ENCODE measurements around the gene UBAP2. TPM values are rescaled to one million over a fixed set of nuclear protein-coding genes. Genes with fewer than 3 reads are reported as not detected.

UBAP2 gene
- total RNA-seq, 2 experiments from 2014 or later = 42.9 to 48.8 TPM

DNA sequence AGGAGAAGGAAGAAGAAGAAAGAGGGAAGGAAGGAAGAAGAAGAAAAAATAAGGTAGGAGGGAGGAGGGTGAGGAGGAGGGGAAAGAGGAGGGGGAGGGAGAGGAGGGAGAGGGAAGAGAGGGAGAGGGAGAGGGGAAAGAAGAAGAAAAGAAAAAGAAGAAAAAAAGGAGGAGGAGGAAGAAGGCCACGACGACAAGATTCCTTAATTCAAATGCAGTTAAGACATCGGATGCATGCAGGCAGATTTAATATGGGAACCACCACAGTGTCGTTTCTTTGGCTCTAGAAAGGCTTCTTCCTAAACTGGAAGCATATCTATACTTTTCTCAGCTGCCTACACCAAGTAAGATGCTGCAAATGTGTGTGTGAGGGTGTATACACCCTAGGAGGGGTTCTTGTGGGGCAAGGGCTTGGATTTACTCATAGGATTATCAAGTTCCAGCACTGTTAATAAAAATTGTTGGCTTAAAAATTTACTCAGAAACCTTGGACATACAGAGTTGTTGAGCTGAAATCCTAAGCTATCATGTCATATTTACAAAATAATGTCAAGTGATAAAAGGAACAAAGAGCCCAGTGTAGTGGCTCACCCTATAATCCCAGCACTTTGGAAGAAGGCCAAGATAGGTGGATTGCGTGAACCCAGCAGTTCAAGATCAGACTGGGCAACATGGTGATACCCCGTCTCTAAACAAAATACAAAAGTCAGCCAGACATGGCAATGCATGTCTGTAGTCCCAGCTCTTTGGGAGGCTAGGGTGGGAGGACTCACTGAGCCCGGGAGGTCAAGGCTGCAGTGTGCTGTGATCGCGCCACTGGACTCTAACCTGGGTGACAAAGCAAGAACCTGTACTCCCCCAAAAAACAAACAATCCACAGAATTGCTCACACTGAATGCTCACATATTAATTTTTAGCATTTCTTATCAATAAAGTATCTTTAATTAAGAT lies 108.5 kb downstream of the UBAP2 start:
- H3K27me3 Mint-ChIP-seq = no peaks in the 10 kb centered on the region

DNA sequence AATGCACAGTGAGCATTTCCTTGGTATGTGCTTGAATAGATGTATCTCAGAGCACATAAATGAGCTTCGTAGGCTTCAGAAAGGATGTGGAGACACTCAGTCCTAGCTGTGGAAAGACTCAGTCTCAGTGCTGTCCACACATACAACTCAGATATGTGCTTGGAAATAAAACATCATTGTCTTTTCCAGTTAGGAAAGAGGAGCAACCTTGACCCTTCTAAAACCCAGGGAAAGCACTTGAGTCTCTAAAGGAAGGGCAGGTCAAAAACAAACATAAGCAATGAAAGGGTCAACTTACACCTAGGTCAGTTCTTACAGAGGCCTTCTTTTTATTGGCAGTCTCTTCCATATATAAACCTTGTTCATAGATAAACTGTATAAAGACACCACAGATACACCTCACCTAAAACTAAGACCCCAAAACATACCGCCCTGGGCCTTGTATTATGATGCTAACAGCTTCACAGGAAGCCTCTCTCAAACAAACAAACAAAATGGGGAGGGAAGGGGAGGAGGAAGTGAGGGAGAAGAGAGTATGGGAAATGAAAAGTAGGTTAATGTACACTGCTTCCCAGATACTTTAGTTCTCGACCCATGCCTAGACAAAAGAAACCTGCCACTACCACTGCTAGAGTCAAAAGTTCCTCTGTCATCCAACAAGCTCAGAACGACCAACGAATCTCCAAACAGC lies 114.4 kb downstream of the UBAP2 start:
- H3K36me3 Mint-ChIP-seq = peaks cover 29% of the 10 kb centered on the region
- H3K27ac Mint-ChIP-seq = no peak overlapping the region
- H3K4me1 Mint-ChIP-seq = peaks cover 6% of the 10 kb centered on the region
- H3K4me3 Mint-ChIP-seq = no peak overlapping the region
- POLR2A ChIA-PET = interaction anchor here (0.5 kb wide), 1 partner anchor 76 kb away, joined by 3 read pairs; no protein-coding TSS in a partner anchor
- H3K27me3 Mint-ChIP-seq = no peaks in the 10 kb centered on the region
- no peak for DNase-seq
- ATAC-seq (ENCODE audit: low read depth) = no peak
- no peaks in the 10 kb centered on the region for H3K9me3 Mint-ChIP-seq

More for the DNA sequence above, 108.5 kb downstream of the UBAP2 start:
- ATAC-seq (ENCODE audit: low read depth) (no peak), DNase-seq (no peak)
- Mint-ChIP-seq H3K36me3 (peaks cover 24% of the 10 kb centered on the region), H3K9me3 (no peaks in the 10 kb centered on the region), H3K27ac (no peak overlapping the region), H3K4me1 (no peaks in the 10 kb centered on the region), H3K4me3 (no peak overlapping the region)
- POLR2A ChIA-PET = no interaction called here

DNA sequence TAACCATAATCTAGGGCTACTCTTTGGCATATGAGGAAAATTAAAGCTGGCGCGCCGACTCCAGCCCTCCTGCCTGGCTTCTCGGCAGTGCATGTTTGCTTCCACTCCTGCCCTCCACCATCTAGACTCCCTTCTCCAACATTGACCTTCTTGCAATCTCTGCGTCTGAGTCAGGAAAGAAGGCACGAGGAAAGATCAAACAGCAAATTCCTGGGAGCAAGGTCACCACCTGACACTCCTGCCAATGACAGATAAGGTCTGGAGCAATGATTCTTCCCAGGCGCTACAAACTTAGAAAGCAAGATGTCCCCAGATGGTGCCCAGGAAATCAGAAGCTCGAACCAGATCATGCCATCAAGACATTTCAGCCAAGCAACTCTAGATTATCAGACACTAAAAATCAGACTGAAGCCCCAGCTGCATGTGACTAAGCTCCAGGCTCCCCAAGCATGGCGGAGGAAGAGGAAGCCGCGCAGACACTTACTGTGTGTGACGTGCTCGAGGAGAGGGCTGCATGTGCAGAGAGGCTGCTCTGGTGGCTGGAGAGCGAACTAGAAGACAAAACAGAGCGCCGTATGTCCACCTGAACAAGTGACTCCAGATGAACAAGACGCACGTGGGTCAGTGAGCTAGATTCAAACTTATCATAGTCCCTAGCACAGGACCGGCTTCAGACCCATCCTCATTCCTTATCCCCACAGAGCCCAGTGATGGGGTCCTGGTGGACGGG lies 116.4 kb downstream of the UBAP2 start:
- Mint-ChIP-seq H3K27me3 (no peaks in the 10 kb centered on the region), H3K4me1 (peaks cover 6% of the 10 kb centered on the region), H3K36me3 (peaks cover 26% of the 10 kb centered on the region), H3K27ac (no peak overlapping the region), H3K4me3 (no peak overlapping the region), H3K9me3 (no peaks in the 10 kb centered on the region)
- POLR2A ChIA-PET = no interaction called here
- DNase-seq = no peak
- no peak for ATAC-seq (ENCODE audit: low read depth)

DNA sequence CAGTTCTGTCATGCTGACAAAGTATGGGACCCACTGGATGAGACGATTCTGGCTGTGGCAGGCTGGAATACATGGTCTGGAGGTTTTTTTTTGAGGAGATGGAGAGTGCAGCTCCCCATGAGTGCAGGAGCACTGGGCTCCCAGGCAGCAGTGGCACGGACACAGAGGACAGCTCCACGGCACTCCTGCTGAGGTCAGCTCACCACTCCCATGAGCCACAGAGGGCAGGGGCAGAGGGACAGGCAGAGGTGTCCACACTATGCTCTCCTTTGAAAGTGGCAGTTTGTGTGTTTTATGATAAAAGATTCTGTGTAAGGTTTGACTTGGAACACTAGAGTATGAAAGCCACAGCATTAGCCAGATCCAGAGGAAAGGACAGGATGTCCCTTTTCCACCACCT lies 117.4 kb downstream of the UBAP2 start:
- H3K27me3 Mint-ChIP-seq = no peaks in the 10 kb centered on the region
- H3K9me3 Mint-ChIP-seq = no peaks in the 10 kb centered on the region
- peaks cover 19% of the 10 kb centered on the region for H3K36me3 Mint-ChIP-seq
- no peak overlapping the region for H3K27ac Mint-ChIP-seq
- no peak overlapping the region for H3K4me3 Mint-ChIP-seq
- POLR2A ChIA-PET = no interaction called here
- DNase-seq = no peak
- ATAC-seq (ENCODE audit: low read depth) = no peak
- H3K4me1 Mint-ChIP-seq = peaks cover 6% of the 10 kb centered on the region

DNA sequence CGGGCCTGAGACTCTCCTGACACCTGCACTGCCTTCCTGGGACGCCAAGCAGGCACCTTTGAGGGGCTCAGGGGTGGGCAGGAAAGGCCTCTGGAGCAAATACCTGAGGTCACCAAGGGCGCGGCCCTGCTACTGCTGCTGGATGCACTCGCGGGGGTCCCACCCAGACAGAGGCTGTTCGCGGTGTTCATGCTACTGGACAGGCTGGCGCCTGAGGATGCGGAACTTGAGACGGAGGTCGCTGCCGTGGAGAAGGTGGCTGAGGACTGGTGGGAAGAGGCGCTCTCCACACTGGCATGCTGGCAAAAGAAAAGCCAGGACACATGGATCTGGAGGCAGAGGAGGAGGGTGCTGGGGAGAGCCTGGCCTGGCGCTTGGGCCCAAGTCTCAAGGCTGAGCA lies 121.0 kb downstream of the UBAP2 start:
- no peak for ATAC-seq (ENCODE audit: low read depth)
- Mint-ChIP-seq H3K9me3 (no peaks in the 10 kb centered on the region), H3K4me1 (peaks cover 4% of the 10 kb centered on the region), H3K27me3 (no peaks in the 10 kb centered on the region), H3K36me3 (peaks cover 8% of the 10 kb centered on the region), H3K27ac (no peak overlapping the region), H3K4me3 (no peak overlapping the region)
- DNase-seq = no peak
- POLR2A ChIA-PET = no interaction called here

DNA sequence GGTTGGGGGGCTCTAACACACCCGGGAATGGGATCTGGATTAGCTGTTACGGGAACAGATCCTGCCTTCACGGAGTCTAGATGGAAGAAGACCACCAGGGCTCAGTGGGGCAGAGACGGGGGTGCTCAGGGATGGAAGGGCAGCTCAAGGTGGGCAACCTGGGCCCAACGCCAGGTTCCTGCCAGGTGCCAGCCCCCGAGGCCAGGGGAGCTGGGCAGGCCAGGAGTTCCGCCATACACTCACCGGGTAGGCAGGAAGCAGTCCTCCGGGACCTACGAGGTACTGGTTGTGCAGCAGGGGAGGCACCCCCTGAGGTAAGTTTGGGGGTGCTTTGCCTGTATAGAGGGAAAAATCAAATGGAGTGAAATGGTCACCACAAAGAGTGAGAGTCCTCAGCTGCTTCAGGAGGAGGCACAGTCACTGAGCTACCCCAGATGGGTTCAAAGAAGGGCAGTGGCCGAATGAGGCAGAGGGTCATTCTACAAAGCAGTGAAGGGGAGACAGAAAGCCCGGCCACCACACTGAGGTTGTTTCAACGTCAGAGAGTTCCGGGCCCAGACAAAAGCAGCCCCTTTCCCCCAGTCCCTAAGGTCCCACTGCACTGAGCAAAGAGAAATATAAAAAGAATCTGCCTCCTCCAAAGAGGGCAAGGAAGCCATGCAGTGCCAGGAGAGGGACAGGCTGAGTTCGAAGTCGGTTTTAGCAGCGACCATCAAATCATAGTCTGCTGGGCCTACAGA lies 121.8 kb downstream of the UBAP2 start:
- ATAC-seq (ENCODE audit: low read depth) (no peak), DNase-seq (no peak)
- Mint-ChIP-seq H3K27ac (no peak overlapping the region), H3K36me3 (peaks cover 6% of the 10 kb centered on the region), H3K9me3 (no peaks in the 10 kb centered on the region), H3K4me3 (no peak overlapping the region), H3K4me1 (peaks cover 2% of the 10 kb centered on the region), H3K27me3 (no peaks in the 10 kb centered on the region)
- POLR2A ChIA-PET = interaction anchor here (0.6 kb wide), 1 partner anchor 51 kb away, joined by 3 read pairs; no protein-coding TSS in a partner anchor

DNA sequence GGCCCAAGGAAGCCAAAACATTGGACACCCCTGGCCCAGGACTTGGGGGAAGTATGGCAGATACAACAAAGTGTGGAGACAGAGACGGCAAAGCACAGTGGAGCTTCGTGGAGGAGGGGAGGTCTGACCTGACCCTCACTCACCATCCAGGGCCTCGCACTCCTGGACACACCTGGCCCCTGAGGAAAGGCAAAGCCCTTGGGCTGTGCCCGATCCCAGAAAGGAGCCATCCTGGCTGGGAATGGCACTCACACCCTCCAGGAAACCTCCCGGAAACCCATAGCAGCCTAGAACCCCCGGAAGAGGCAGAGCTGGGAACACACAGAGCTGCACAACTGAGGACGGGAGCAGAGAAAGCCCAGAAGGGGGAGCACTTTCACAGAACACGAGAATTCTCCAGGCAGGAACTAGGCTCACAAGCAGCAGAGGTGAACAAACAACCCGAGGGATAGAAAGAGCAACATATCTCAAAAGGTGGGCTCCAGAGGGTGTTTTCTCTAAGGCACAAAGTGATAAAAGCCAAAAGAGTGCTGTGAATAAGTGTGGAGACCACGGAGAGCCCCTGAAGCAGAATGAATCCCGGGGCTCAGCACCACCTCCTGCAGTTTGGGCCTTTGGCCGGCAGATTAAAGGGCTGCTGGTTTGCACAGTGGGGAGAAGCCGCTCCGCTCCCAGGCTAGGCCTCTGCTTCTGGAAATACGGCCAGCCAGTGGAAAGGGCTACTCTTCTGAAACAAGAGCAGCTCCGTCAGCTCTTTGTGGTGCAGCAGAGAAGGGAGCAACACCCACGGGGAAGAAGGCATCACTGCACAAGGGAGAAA lies 123.5 kb downstream of the UBAP2 start:
- H3K9me3 Mint-ChIP-seq = no peaks in the 10 kb centered on the region
- H3K4me1 Mint-ChIP-seq = peaks cover 1% of the 10 kb centered on the region
- H3K36me3 Mint-ChIP-seq = peaks cover 6% of the 10 kb centered on the region
- no peak overlapping the region for H3K4me3 Mint-ChIP-seq
- DNase-seq (no peak), ATAC-seq (ENCODE audit: low read depth) (no peak)
- POLR2A ChIA-PET = no interaction called here
- peak overlapping the region; percentile 34 for H3K27ac Mint-ChIP-seq
- no peaks in the 10 kb centered on the region for H3K27me3 Mint-ChIP-seq

DNA sequence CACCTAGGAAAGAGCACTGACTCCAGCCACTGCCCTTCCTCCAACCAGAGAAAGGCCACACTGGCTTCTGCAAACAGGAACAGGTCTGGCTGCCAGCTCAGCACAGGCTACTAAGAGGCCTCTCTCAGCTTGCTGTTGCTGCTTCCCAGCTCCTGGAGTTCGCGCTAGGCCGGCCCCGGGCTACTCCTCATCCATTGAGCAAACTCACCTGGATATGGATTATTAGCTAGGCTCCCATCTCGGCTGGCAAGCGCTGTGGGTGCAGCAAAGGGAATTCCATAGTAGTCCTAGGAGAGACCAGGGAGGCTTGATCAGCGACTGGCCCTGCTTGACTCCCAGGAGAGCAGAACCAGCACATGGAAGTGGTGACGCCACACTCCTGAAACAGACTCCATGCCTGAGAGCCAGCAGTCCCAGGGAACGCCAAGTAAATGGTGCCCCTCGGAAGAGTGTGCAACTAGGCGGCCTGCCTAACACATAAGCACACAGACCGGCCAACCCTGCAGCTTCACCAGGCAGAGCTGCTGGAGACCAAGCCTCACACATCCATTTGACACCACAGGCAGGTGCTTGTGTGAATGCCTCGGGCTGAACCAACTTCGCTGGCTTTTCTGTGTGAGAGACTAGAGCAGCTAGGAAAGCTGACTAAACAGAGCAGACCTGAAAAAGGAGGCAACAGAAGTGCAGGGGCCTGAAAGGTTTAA lies 124.5 kb downstream of the UBAP2 start:
- Mint-ChIP-seq H3K9me3 (no peaks in the 10 kb centered on the region), H3K36me3 (peaks cover 6% of the 10 kb centered on the region), H3K27me3 (no peaks in the 10 kb centered on the region), H3K4me3 (no peak overlapping the region), H3K4me1 (peaks cover 1% of the 10 kb centered on the region), H3K27ac (no peak overlapping the region)
- DNase-seq = no peak
- no peak for ATAC-seq (ENCODE audit: low read depth)
- POLR2A ChIA-PET = interaction anchor here (0.6 kb wide), 1 partner anchor 28 kb away, joined by 3 read pairs; no protein-coding TSS in a partner anchor

DNA sequence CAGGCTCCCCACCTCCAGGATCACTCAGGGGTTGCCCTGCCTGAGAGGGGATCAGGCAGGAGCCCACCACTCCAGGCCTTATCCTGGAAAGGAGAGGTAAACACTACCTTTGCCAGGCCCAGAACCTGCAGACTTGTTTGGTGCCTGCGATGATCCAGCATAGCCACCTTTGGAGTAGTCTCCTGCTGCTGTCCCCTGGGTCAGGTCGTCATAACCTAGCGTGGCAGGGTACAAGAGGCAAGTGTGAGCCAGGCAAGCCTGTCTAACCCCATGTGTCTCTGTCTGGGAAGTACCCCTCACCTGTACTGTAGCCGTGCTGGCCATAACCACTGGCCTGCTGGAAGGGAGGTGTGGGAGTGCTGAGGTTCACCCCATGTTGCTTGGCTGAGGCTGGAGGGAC lies 125.6 kb downstream of the UBAP2 start:
- no peak for DNase-seq
- peaks cover 1% of the 10 kb centered on the region for H3K4me1 Mint-ChIP-seq
- POLR2A ChIA-PET = no interaction called here
- H3K27me3 Mint-ChIP-seq = no peaks in the 10 kb centered on the region
- no peak overlapping the region for H3K27ac Mint-ChIP-seq
- no peak overlapping the region for H3K4me3 Mint-ChIP-seq
- no peaks in the 10 kb centered on the region for H3K9me3 Mint-ChIP-seq
- H3K36me3 Mint-ChIP-seq = peaks cover 12% of the 10 kb centered on the region
- ATAC-seq (ENCODE audit: low read depth) = no peak

DNA sequence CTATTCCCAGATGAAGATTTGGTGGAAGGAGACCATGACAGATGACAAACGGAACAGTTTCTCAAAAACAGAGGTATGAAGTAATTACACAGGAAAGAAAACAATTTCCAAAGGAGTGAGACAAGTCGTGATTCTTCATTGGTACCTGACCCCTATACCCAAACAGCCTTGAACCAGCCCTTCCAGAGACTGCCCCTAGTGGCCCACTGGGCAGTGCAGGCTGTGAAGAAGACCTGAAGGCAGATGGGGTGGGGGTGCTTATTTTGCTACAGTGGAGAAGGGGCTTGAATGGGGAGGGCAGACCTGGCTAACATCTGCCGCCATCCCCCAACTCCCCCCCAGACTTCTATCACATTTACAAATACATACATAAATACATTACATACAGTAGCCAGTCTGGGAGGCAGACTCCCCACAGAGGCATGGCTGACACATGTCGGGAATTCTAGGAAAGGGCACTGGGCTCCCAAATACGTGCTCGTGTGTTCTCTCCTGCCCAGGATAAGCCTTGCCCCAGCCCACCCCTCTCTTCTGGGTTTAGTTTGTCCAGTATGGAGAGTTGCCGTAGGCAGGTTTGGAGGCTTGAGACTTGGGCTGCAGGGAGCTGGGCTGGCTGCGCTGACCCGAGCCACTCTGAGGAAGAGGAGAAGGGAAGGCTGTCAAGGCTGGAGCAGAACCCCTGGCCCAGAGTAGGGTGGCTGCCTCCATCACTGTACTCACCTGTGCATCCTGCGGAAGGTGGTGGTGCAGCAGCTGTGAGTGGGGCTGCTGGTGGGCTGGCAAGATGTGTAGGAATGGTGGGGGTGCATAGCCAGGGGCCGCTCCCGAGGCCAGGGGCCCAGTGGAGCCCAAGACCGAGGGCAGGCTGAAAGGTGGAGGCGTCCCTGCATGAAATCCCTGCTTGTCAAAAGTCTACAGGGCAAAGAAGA lies 126.5 kb downstream of the UBAP2 start:
- peak; percentile 37 for ATAC-seq (ENCODE audit: low read depth)
- Mint-ChIP-seq H3K4me3 (no peak overlapping the region), H3K27ac (no peak overlapping the region), H3K9me3 (no peaks in the 10 kb centered on the region), H3K4me1 (peaks cover 1% of the 10 kb centered on the region), H3K36me3 (peaks cover 12% of the 10 kb centered on the region), H3K27me3 (no peaks in the 10 kb centered on the region)
- DNase-seq = no peak
- POLR2A ChIA-PET = interaction anchor here (0.6 kb wide), 1 partner anchor 175 kb away, joined by 4 read pairs; no protein-coding TSS in a partner anchor

DNA sequence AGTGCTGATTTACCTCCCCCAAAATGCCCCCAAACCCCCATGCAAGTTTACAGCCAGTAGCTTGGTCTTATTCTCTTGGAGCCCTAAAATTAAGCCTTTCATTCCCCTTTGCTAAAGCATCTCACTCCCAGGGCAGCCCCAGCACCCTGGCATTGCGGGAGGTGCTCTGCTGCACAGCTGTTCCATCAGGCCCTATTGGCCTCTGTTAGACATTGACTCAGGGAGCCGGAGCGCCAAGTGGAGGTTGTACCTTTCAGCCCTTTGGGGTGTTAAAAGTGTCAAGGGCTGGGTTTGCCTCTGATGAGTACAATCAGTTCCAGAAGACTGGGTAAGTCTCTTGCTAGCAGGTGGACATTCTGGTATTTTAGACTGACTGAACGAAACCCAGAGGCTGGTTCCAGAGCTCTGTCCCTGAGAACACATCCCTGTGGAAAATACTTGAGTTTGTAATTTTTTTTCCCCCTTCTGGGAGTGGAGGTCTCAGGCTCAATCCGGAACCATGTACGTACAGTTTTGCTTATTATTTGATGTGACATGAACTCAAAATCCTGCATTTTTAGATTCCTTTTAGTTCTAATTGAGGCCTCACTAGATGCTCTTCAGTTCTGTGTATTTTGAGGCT lies 129.3 kb downstream of the UBAP2 start:
- Mint-ChIP-seq H3K9me3 (no peaks in the 10 kb centered on the region), H3K4me1 (peaks cover 1% of the 10 kb centered on the region), H3K27me3 (no peaks in the 10 kb centered on the region), H3K36me3 (peaks cover 17% of the 10 kb centered on the region), H3K27ac (peak overlapping the region; percentile 50), H3K4me3 (no peak overlapping the region)
- DNase-seq (no peak), ATAC-seq (ENCODE audit: low read depth) (no peak)
- POLR2A ChIA-PET = no interaction called here

Measured in activated naive CD8-positive, alpha-beta T cell treated with anti-CD3 and anti-CD28 coated beads, Interleukin-2, amount 10 ng/mL, durations not matched to agents 7 days and 5 days (primary cell).